KMS-11 (cell line): ENCODE measurements around the gene PRRT2.
"Not testable (repeated sequence)": the region's sequence is repeated elsewhere in the genome, so short reads cannot be mapped to it uniquely, and the experiment has no call there.

ENCODE experiments used
- H2AFZ ChIP-seq: fragments of 200-600 bp; sonication (generic); 2 replicates; pipeline ENCODE4 v1.6.1; 2016; ENCODE audit warnings: antibody characterized with exemption, mixed run types, low read depth
- H3K27ac ChIP-seq: fragments of 200-600 bp; sonication (generic); 2 replicates; pipeline ENCODE4 v1.6.1; 2016; ENCODE audit warnings: mild to moderate bottlenecking, mixed run types
- H3K27me3 ChIP-seq: fragments of 200-600 bp; sonication (generic); 2 replicates; pipeline ENCODE4 v1.6.1; 2017; ENCODE audit warnings: mild to moderate bottlenecking, low read depth, mixed run types, moderate library complexity; ENCODE audit not compliant: insufficient read depth
- H3K36me3 ChIP-seq: fragments of 200-600 bp; sonication (generic); 2 replicates; pipeline ENCODE4 v1.6.1; 2017; ENCODE audit warnings: mild to moderate bottlenecking, mixed run types; ENCODE audit not compliant: insufficient read depth
- H3K4me1 ChIP-seq: fragments of 200-600 bp; sonication (generic); 2 replicates; pipeline ENCODE4 v1.6.1; 2016; ENCODE audit warnings: mild to moderate bottlenecking, low read depth, mixed run types; ENCODE audit not compliant: poor library complexity, severe bottlenecking
- H3K4me2 ChIP-seq: fragments of 200-600 bp; sonication (generic); 2 replicates; pipeline ENCODE4 v1.7.0; 2016; ENCODE audit warnings: mild to moderate bottlenecking, mixed run types
- H3K4me3 ChIP-seq: fragments of 200-600 bp; sonication (generic); IDR thresholded peaks from 2 replicates; pipeline ENCODE4 v1.6.1; 2017; ENCODE audit warnings: low read depth, low read length, mixed read lengths; ENCODE audit not compliant: insufficient read depth
- H3K79me2 ChIP-seq: fragments of 200-600 bp; sonication (generic); 2 replicates; pipeline ENCODE4 v1.6.1; 2016; ENCODE audit warnings: low read depth, mixed run types; ENCODE audit not compliant: insufficient read depth
- H3K9ac ChIP-seq: fragments of 200-600 bp; sonication (generic); 2 replicates; pipeline ENCODE4 v1.6.1; 2016; ENCODE audit warnings: mild to moderate bottlenecking, mixed run types
- H4K20me1 ChIP-seq: fragments of 200-600 bp; sonication (generic); 2 replicates; pipeline ENCODE4 v1.6.1; 2016; ENCODE audit warnings: mild to moderate bottlenecking, mixed run types; ENCODE audit not compliant: insufficient read depth
- CTCF ChIP-seq: fragments of 200-600 bp; sonication (generic); conservative IDR thresholded peaks from 2 replicates; pipeline ENCODE4 v1.6.1; 2017; ENCODE audit warnings: low read depth, mild to moderate bottlenecking, antibody characterized with exemption, low read length, moderate library complexity, mixed read lengths

PRRT2 gene

GRCh38 chr16:29767062-29767461 lies 44.9 kb upstream of the PRRT2 start:
- no peak overlapping the region for H3K4me2 ChIP-seq
- H3K27ac ChIP-seq, result no peak overlapping the region
- no peak overlapping the region for H3K9ac ChIP-seq
- no peaks in the 10 kb centered on the region for H3K79me2 ChIP-seq
- H3K4me3 ChIP-seq, result no peak overlapping the region
- peaks cover 1% of the 10 kb centered on the region for H3K4me1 ChIP-seq
- H3K27me3 ChIP-seq, result no peaks in the 10 kb centered on the region
- no peak overlapping the region for H2AFZ ChIP-seq
- no peaks in the 10 kb centered on the region for H3K36me3 ChIP-seq
- H4K20me1 ChIP-seq, result no peaks in the 10 kb centered on the region
- TF ChIP-seq CTCF, result no peak

- Histone ChIP-seq H3K79me2 (no peaks in the 10 kb centered on the region), H3K27ac (no peak overlapping the region), H3K4me3 (no peak overlapping the region), H3K4me2 (no peak overlapping the region), H3K27me3 (no peaks in the 10 kb centered on the region), H3K36me3 (no peaks in the 10 kb centered on the region), H3K9ac (no peak overlapping the region), H4K20me1 (no peaks in the 10 kb centered on the region), H3K4me1 (peaks cover 5% of the 10 kb centered on the region), H2AFZ (no peak overlapping the region)
- no peak for TF ChIP-seq CTCF
Measured at GRCh38 chr16:29769507-29769906, 42.5 kb upstream of the PRRT2 start.

- Histone ChIP-seq H3K4me3 (no peak overlapping the region), H4K20me1 (no peaks in the 10 kb centered on the region), H3K4me2 (no peak overlapping the region), H3K27ac (no peak overlapping the region), H3K79me2 (no peaks in the 10 kb centered on the region), H3K36me3 (no peaks in the 10 kb centered on the region), H3K27me3 (no peaks in the 10 kb centered on the region), H3K4me1 (peaks cover 5% of the 10 kb centered on the region), H3K9ac (no peak overlapping the region), H2AFZ (no peak overlapping the region)
- TF ChIP-seq CTCF, result no peak
Measured at GRCh38 chr16:29770250-29770929, 41.6 kb upstream of the PRRT2 start.

DNA sequence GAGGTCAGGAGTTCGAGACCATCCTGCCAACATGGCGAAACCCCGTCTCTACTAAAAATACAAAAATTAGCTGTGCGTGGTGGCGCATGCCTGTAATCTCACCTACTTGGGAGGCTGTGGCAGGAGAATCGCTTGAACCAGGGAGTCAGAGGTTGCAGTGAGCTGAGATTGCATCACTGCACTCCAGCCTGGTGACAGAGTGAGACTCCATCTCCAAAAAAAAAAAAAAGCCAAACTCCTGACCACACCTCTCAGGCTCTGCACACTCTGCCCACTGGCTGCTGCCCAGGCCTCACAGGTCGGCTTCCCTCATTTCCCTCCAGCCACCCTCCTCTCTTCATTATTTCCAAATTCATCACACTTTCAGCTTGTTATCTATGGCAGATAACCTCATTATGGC lies 39.7 kb upstream of the PRRT2 start:
- H3K4me2 ChIP-seq, H3K27me3 ChIP-seq, H2AFZ ChIP-seq, H3K27ac ChIP-seq, H3K4me3 ChIP-seq, H4K20me1 ChIP-seq, H3K79me2 ChIP-seq, H3K4me1 ChIP-seq, H3K36me3 ChIP-seq, H3K9ac ChIP-seq: not testable (repeated sequence)

- H3K9ac ChIP-seq, result no peak overlapping the region
- H3K79me2 ChIP-seq, result no peaks in the 10 kb centered on the region
- H3K4me3 ChIP-seq, result no peak overlapping the region
- H3K27me3 ChIP-seq, result 0 out of 2 replicates have a peak, but pooled peaks cover 4% of the 10 kb centered on the region
- no peak overlapping the region for H3K4me2 ChIP-seq
- no peak for TF ChIP-seq CTCF
- no peaks in the 10 kb centered on the region for H3K36me3 ChIP-seq
- H3K4me1 ChIP-seq, result peaks cover 5% of the 10 kb centered on the region
- H3K27ac ChIP-seq, result no peak overlapping the region
- H2AFZ ChIP-seq, result no peak overlapping the region
- H4K20me1 ChIP-seq, result no peaks in the 10 kb centered on the region
Measured at GRCh38 chr16:29774730-29775129, 37.3 kb upstream of the PRRT2 start.
